Smooth muscle cell (in vitro differentiated cells): ENCODE measurements around the gene NR3C2. TPM values are rescaled to one million over a fixed set of nuclear protein-coding genes. Genes with fewer than 3 reads are reported as not detected.

ENCODE experiments used
- DNase-seq: peaks from one replicate; lab custom pipeline; 2025; ENCODE audit not compliant: unreplicated experiment; lab: John Stamatoyannopoulos, UW
- H2AFZ ChIP-seq: fragments of 200-600 bp; sonication (generic); 2 replicates; pipeline ENCODE4 v1.6.0; 2016; ENCODE audit warnings: antibody characterized with exemption, low read depth, mild to moderate bottlenecking
- H3F3A ChIP-seq: fragments of 200-600 bp; sonication (generic); 2 replicates; pipeline ENCODE4 v1.6.0; 2017; ENCODE audit warnings: antibody characterized with exemption, low read depth
- H3K27ac ChIP-seq: fragments of 200-600 bp; sonication (generic); 2 replicates; pipeline ENCODE4 v1.5.1; 2016; ENCODE audit warnings: low read depth, mild to moderate bottlenecking
- H3K27me3 ChIP-seq: fragments of 200-600 bp; sonication (generic); 2 replicates; pipeline ENCODE4 v1.6.1; 2016; ENCODE audit warnings: low read depth, mild to moderate bottlenecking
- H3K36me3 ChIP-seq: fragments of 200-600 bp; sonication (generic); 2 replicates; pipeline ENCODE4 v1.5.1; 2016; ENCODE audit warnings: low read depth
- H3K4me1 ChIP-seq: fragments of 200-600 bp; sonication (generic); 2 replicates; pipeline ENCODE4 v1.5.1; 2016; ENCODE audit warnings: low read depth
- H3K4me2 ChIP-seq: fragments of 200-600 bp; sonication (generic); 2 replicates; pipeline ENCODE4 v1.6.0; 2016; ENCODE audit warnings: mild to moderate bottlenecking
- H3K4me3 ChIP-seq: fragments of 200-600 bp; sonication (generic); 2 replicates; pipeline ENCODE4 v1.5.1; 2016; ENCODE audit warnings: mild to moderate bottlenecking
- H3K79me2 ChIP-seq: fragments of 200-600 bp; sonication (generic); 2 replicates; pipeline ENCODE4 v1.6.0; 2016; ENCODE audit warnings: low read depth, mild to moderate bottlenecking
- H3K9ac ChIP-seq: fragments of 200-600 bp; sonication (generic); 2 replicates; pipeline ENCODE4 v1.6.0; 2016; ENCODE audit warnings: low read depth
- H3K9me3 ChIP-seq: fragments of 200-600 bp; sonication (generic); replicated peaks from 2 replicates; pipeline ENCODE4 v1.5.1; 2016; ENCODE audit warnings: low read depth
- H4K20me1 ChIP-seq: fragments of 200-600 bp; sonication (generic); 2 replicates; pipeline ENCODE4 v1.6.0; 2016; ENCODE audit warnings: low read depth
- WGBS: methylation state at CpG from one replicate; pipeline ENCODE4 v1.1.7; 2016; ENCODE audit warnings: low lambda C conversion rate; 5-methylcytosine and 5-hydroxymethylcytosine counted together
- polyA plus RNA-seq: library from polyadenylated mRNA; unstranded; fragments of >200 nt; fragmentation: Nextera tagmentation; extraction: Ambion mirVana; gene quantifications from 2 replicates; pipeline ENCODE4 v1.2.1, GENCODE V29; 2016
- total RNA-seq: library from RNA; depleted of rRNA; stranded (reverse); fragments of >200 nt; gene quantifications from 2 replicates; pipeline ENCODE4 v1.2.3, GENCODE V29; 2014
- TF ChIP-seq, protein P1 (sequence below): fragments of 200-600 bp; sonication (generic); IDR thresholded peaks from 2 replicates; pipeline ENCODE4 v1.5.1; 2017; ENCODE audit warnings: borderline replicate concordance, mild to moderate bottlenecking, antibody characterized with exemption; ENCODE audit not compliant: insufficient read depth, poor library complexity, severe bottlenecking

NR3C2 gene
- total and polyA plus RNA-seq, 2 experiments from 2014 or later: 0.09 TPM; not detected in 1

DNA sequence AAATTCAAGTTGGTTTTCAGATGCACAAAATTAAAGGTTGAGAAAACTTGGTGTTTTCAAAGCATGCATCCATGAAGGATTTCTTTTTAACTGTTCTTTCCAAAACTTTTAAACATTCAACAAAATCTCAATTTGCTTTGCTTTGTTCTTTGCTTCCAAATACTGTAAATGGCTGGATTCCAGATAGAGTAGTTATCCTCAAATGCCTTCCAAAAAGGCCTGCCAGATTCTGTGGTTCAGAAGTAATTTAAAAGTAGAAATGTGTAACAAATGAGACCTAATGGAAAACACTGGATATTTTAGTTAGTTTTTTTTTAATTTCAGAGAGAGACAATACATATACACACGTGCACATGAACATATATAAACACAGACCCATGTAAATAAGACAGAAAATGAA, 97.3 kb downstream of the NR3C2 start:
- no peak for DNase-seq
- 82% methylated on average over 1 of the region's 1 CpG for WGBS
- H3K4me1 ChIP-seq: no peaks in the 10 kb centered on the region
- H3K27ac ChIP-seq: no peak overlapping the region
- no peak overlapping the region for H3K4me2 ChIP-seq
- TF ChIP-seq, protein P1, sequence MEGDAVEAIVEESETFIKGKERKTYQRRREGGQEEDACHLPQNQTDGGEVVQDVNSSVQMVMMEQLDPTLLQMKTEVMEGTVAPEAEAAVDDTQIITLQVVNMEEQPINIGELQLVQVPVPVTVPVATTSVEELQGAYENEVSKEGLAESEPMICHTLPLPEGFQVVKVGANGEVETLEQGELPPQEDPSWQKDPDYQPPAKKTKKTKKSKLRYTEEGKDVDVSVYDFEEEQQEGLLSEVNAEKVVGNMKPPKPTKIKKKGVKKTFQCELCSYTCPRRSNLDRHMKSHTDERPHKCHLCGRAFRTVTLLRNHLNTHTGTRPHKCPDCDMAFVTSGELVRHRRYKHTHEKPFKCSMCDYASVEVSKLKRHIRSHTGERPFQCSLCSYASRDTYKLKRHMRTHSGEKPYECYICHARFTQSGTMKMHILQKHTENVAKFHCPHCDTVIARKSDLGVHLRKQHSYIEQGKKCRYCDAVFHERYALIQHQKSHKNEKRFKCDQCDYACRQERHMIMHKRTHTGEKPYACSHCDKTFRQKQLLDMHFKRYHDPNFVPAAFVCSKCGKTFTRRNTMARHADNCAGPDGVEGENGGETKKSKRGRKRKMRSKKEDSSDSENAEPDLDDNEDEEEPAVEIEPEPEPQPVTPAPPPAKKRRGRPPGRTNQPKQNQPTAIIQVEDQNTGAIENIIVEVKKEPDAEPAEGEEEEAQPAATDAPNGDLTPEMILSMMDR: no peak
- H3K27me3 ChIP-seq: no peaks in the 10 kb centered on the region
- no peaks in the 10 kb centered on the region for H4K20me1 ChIP-seq
- H3K9ac ChIP-seq: no peak overlapping the region
- H3K36me3 ChIP-seq: no peaks in the 10 kb centered on the region
- no peak overlapping the region for H3K4me3 ChIP-seq
- H2AFZ ChIP-seq: no peak overlapping the region
- no peaks in the 10 kb centered on the region for H3K79me2 ChIP-seq
- H3F3A ChIP-seq: no peaks in the 10 kb centered on the region
- H3K9me3 ChIP-seq: no peaks in the 10 kb centered on the region

DNA sequence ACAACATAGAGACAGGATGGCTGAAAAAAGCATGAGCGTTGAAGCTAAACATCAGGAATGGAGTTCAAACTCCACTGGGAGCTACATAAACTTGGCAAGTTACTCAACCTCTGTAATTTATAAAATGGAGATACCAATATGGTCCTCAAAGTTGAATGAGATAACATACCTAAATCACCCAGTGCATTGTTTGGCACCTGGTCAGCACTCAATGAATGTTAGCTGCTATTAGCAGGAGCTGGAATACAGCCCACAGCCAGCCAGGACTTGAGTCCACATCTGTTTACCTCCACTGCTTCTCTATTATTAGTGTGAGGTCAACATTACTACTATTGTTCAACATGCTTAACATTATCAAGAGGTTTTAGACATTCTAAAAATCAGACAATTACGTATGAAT, 97.9 kb downstream of the NR3C2 start:
- H3K4me1 ChIP-seq: no peaks in the 10 kb centered on the region
- no peak overlapping the region for H3K9ac ChIP-seq
- no peak for DNase-seq
- no peaks in the 10 kb centered on the region for H3K79me2 ChIP-seq
- no peaks in the 10 kb centered on the region for H3K36me3 ChIP-seq
- H4K20me1 ChIP-seq: no peaks in the 10 kb centered on the region
- H3K4me2 ChIP-seq: no peak overlapping the region
- H3F3A ChIP-seq: no peaks in the 10 kb centered on the region
- TF ChIP-seq, protein P1: no peak
- no peaks in the 10 kb centered on the region for H3K27me3 ChIP-seq
- H3K27ac ChIP-seq: no peak overlapping the region
- H3K4me3 ChIP-seq: no peak overlapping the region
- H3K9me3 ChIP-seq: no peaks in the 10 kb centered on the region
- 91% methylated on average over 2 of the region's 2 CpGs for WGBS
- H2AFZ ChIP-seq: no peak overlapping the region

DNA sequence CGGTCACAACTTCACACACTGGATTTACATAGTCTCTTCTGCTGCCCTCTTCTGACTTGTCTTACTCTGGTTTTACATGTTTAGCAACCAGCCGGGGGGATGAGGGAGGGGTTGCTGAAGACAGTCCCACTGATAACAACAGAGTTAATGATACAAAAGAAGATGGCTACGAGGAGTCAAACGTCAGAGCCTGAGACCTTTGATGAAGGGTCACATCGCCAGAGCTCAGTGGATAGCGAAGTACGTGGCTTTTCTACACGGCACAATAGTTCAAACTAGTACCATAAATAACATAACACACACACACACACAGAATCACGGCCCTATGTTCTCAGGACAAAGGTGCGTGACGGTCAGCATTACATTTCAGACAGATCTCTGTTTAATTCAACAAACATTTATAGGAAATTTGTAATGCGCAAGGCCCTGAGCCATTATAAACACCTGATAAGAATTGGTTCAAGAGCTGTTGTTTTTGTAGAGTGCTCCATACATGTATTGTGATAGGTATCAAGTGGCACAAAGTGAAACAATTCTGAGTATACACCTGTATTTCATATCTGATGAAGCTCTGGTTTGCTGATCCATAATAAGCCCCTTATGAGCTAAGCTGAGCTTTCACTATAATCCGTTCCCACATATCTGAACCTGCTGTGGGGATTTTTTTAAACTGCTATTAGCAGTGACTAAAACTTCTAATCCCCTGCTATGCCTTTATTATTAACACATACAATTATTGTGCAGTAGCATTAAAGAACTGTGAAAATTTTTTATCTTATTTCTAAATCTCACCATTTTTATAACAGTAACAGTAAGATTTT, 100.0 kb downstream of the NR3C2 start:
- Histone ChIP-seq H2AFZ (no peak overlapping the region), H3K9ac (no peak overlapping the region), H3K9me3 (no peaks in the 10 kb centered on the region), H4K20me1 (no peaks in the 10 kb centered on the region), H3K4me3 (no peak overlapping the region), H3K36me3 (no peaks in the 10 kb centered on the region), H3K4me2 (no peak overlapping the region), H3K79me2 (no peaks in the 10 kb centered on the region), H3K4me1 (no peaks in the 10 kb centered on the region), H3K27ac (no peak overlapping the region), H3F3A (no peaks in the 10 kb centered on the region), H3K27me3 (no peaks in the 10 kb centered on the region)
- no peak for DNase-seq
- TF ChIP-seq, protein P1: no peak
- 86% methylated on average over 13 of the region's 13 CpGs for WGBS

DNA sequence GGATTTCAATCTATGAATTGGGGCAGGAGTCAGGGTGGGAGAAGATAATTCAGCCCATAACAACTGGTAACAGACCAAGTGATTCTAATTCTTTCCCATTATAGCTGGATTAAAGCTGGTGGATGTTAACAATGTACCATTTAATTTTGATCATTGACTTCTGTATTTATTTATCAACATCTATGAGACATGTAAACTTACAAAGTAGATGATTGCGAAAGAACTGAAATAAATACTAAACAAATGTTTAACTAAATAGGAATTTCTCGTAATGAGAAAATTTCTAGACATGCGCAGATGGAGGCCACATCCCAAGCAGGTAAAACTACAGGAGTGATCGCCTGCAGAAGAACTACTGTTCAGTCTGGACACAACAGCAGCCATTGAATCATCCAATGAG, 107.1 kb downstream of the NR3C2 start:
- Histone ChIP-seq H3K36me3 (no peaks in the 10 kb centered on the region), H3K27ac (no peak overlapping the region), H3K4me2 (no peak overlapping the region), H3K9me3 (no peaks in the 10 kb centered on the region), H3K79me2 (no peaks in the 10 kb centered on the region), H3K9ac (no peak overlapping the region), H3K27me3 (no peaks in the 10 kb centered on the region), H2AFZ (no peak overlapping the region), H3K4me3 (no peak overlapping the region), H3K4me1 (no peaks in the 10 kb centered on the region), H3F3A (no peaks in the 10 kb centered on the region), H4K20me1 (no peaks in the 10 kb centered on the region)
- 95% methylated on average over 4 of the region's 4 CpGs for WGBS
- no peak for DNase-seq
- TF ChIP-seq, protein P1: no peak
